Breast epithelium (tissue), 3 donors: Measurements from ENCODE around the gene BCAN.

Source experiments
- CTCF ChIP-seq, 3 donors: fragments of 450-650 bp; IDR thresholded peaks; one replicate each; pipeline ENCODE4 v1.5.1; 2016 to 2017; ENCODE audit warnings: antibody characterized with exemption in 3 of 3, mild to moderate bottlenecking in 3 of 3, moderate library complexity in 3 of 3
- POLR2A ChIP-seq: fragments of 450-650 bp; IDR thresholded peaks from one replicate; pipeline ENCODE4 v1.6.1; 2016; ENCODE audit warnings: antibody characterized with exemption, mild to moderate bottlenecking, moderate library complexity
- POLR2AphosphoS5 ChIP-seq, 3 donors: sonication (generic); formaldehyde crosslinking; IDR thresholded peaks; one replicate each; pipeline ENCODE4 v1.6.1; 2017; ENCODE audit warnings: antibody characterized with exemption in 3 of 3

DNA sequence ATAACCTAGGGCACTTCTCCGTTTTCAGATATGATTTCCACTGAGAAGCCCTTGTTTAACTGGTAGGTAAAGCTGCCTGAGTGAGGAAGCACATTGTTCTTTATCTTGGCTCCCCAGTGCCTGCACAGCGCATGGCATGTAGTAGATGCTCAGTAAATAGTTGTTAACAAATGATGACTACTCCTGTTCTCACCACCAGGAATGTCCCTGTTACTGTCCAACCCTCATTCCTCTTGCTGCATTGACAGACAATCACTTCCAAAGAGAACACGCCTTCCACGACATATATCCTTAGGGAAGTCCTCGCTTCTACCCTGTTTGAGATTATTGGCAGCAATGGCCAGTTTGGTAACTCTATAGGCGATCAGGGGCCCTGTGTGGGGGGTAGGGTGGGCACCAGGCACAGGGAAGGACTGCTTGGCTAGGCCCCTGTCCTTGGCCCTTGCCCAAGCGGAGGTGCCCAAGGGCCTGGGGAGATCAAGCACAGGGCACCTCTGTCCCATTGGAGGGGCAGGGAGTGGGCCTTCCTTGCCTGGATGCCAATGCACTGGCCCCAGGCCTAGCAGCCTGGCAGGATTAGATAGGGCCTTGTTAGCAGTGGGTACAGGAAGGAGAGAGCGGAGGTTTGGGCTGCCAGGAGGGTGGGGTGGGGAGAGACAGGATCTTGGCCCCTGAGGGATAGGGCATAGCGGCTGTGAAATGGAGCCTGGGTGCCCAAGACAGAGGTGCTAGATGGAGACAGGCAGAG lies 25.1 kb downstream of the BCAN start:
- TF ChIP-seq CTCF (IDR thresholded peaks at IDR 0.05) (no peak), POLR2AphosphoS5 (IDR thresholded peaks at IDR 0.05) (no peak), POLR2A (no peak)
